Coronary artery (tissue), 2 donors: Measurements from ENCODE around the gene RBM33.
"Not testable (repeated sequence)": the region's sequence is repeated elsewhere in the genome, so short reads cannot be mapped to it uniquely, and the experiment has no call there.

Experiments used
- DNase-seq: peaks from one replicate; pipeline ENCODE4 v3.0.0-alpha.2; 2017; ENCODE audit warnings: low spot score
- H3K27ac ChIP-seq, 2 donors: fragments of 200-600 bp; sonication (generic); one replicate each; pipeline ENCODE4 v1.5.1; 2016 to 2019
- H3K4me3 ChIP-seq: fragments of 200-600 bp; sonication (generic); 2 replicates; pipeline ENCODE4 v1.5.1; 2016; ENCODE audit warnings: mild to moderate bottlenecking, moderate library complexity
- TF ChIP-seq, protein P1 (sequence below): fragments of 200-600 bp; sonication (generic); IDR thresholded peaks from one replicate; pipeline ENCODE4 v1.5.1; 2019; ENCODE audit warnings: antibody characterized with exemption

RBM33 gene

DNA sequence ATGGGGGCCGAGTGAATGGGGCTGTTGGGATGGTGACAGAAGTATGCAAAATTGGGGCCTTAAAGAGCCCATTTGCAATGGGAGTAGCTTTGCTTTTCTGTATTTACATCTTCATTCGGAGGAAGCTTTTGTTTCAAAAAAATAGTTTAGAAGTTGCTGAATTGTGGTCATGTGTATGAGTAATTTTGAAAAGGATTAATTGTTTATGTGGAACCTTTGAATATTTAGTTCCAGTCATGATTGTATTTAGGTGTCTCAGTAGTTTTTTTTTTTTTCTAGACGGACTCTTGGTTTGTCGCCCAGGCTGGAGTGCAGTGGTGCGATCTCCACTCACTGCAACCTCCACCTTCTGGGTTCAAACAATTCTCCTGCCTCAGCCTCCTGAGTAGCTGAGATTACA lies 37.2 kb downstream of the RBM33 start:
- DNase-seq, result no peak
- no peak overlapping the region for H3K27ac ChIP-seq
- TF ChIP-seq, protein P1, sequence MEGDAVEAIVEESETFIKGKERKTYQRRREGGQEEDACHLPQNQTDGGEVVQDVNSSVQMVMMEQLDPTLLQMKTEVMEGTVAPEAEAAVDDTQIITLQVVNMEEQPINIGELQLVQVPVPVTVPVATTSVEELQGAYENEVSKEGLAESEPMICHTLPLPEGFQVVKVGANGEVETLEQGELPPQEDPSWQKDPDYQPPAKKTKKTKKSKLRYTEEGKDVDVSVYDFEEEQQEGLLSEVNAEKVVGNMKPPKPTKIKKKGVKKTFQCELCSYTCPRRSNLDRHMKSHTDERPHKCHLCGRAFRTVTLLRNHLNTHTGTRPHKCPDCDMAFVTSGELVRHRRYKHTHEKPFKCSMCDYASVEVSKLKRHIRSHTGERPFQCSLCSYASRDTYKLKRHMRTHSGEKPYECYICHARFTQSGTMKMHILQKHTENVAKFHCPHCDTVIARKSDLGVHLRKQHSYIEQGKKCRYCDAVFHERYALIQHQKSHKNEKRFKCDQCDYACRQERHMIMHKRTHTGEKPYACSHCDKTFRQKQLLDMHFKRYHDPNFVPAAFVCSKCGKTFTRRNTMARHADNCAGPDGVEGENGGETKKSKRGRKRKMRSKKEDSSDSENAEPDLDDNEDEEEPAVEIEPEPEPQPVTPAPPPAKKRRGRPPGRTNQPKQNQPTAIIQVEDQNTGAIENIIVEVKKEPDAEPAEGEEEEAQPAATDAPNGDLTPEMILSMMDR, result no peak
- H3K4me3 ChIP-seq, result no peak overlapping the region

DNA sequence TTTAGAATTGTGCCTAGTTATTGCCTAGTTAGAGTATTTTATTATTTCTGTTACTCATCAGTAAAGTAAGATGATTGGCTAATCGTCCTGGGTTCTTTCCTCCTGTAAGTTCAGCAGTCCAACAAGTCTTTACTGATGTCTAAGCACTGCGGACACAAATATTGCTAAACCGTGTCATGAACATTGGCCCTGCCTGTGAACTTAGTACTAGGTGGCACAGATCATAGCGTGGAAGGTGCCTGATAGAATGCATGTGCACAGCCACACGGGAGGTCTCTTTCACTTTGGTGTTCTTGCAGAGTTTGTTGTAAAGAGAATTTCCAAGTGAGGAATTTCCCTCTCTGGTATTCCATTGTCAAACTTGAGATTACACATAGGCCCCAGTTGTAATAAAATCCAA lies 38.0 kb downstream of the RBM33 start:
- TF ChIP-seq, protein P1, result no peak
- no peak for DNase-seq
- Histone ChIP-seq H3K27ac (no peak overlapping the region), H3K4me3 (no peak overlapping the region)

DNA sequence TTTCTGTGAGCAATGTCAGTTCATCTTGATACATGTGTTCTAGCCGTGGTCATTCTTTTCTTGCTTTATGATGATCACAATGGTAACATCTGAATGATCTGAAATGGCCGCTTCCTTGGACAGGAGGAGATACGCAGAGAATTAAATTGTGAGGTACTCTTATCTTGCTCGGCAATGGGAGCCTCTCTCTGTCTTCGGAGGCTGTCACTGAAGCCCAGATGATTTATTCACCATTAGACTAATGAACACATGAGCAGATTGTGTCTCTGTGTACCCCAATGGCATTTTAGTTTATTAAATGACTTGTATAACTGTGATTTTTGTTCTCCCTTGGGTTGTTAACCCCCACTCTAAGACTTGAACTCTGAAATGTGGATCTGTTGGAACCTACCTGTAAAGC lies 38.6 kb downstream of the RBM33 start:
- Histone ChIP-seq H3K27ac (no peak overlapping the region), H3K4me3 (no peak overlapping the region)
- DNase-seq, result no peak
- TF ChIP-seq, protein P1, result no peak

DNA sequence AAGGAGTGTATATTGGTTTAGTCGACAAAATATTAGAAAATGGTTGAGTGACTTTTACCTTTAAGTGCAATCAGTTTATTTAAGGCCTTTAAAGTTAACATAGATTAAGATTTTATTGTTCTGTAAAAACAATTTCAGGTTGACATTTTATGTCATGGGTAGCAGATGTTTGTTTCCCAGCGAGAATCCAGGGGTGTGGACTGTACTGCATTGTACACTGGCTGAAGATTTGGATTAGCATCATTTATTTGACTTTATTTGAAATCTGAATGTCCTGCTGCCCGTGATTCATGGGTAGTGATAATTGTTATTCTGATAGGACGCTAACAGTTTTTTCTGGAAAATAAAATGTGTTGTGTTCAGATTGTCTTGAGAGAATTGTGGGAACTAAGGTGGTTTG lies 39.3 kb downstream of the RBM33 start:
- no peak overlapping the region for H3K27ac ChIP-seq
- DNase-seq, result no peak
- no peak overlapping the region for H3K4me3 ChIP-seq
- TF ChIP-seq, protein P1, result no peak

DNA sequence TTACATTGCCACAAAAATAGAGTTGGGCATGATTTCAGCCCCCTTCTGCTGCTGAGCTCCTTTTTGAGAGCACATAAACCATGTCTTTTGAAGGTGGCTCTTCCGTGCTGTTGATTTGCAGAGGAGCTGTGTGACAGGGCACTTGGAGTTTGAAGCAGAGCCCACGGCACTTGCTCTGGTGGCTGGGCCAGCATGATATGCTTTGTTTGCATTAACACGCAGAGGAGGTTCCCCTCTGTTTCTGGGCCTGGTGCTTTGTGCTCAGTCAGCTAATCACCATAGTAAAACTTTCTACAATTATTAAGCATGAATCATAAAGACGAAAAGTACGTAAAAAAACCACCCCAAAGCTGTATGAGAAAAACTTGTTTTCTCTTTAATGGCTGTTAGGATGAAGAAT lies 40.1 kb downstream of the RBM33 start:
- no peak for DNase-seq
- no peak overlapping the region for H3K27ac ChIP-seq
- TF ChIP-seq, protein P1, result no peak
- H3K4me3 ChIP-seq, result no peak overlapping the region

DNA sequence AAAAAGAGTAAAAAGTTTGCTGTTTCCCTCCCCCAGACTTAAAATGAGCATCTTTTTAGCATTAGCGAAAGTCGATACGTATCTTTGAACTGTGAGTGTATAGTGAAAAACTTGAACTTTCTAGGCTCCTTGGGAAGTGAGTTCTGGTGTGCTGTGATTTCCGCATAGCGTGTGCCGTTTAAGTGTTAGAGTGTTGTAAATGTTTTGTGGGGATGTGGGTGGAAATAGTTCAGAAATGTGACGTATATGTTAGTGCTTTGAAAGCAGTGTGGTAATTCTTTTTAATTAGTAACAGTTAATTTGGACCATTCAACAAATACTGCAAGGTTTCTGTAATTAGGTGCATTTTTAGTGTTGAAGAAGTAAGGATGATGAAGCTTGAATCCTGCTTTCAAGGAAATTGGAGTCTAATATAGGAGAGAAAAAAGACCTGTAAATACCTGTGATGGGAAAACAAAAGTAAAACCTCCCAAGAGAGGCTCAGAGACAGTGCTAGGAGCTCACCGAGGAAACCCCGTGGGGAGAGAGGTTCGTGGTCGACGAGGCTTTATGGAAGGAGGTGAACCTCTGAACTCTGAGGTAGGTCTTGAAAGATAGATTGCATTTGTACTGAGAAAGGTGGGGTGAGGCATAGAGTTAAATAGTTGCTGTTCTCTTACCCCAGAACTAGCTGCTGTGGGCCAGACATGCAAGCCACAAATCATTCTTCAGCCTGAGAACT lies 40.8 kb downstream of the RBM33 start:
- Histone ChIP-seq H3K4me3 (no peak overlapping the region), H3K27ac (no peak overlapping the region)
- TF ChIP-seq, protein P1, result no peak
- DNase-seq, result no peak

DNA sequence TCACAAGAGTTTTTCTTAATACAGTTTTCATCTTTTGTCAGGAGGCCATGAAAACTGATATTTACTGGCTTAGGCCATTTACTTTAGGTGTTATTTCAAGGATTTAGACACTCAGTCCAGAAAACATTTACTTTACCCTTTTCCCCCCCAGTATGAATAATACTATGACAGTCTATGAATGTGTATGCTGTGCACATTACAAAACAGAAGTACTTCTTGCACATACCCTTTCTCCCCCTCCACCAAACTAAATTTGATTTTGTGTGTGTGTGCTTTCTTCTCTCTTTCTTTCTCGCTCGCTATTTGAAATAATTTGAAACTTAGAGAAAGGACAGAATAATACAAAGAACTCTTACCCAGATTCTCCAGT lies 41.3 kb downstream of the RBM33 start:
- no peak overlapping the region for H3K27ac ChIP-seq
- DNase-seq, result no peak
- no peak overlapping the region for H3K4me3 ChIP-seq
- TF ChIP-seq, protein P1, result no peak

DNA sequence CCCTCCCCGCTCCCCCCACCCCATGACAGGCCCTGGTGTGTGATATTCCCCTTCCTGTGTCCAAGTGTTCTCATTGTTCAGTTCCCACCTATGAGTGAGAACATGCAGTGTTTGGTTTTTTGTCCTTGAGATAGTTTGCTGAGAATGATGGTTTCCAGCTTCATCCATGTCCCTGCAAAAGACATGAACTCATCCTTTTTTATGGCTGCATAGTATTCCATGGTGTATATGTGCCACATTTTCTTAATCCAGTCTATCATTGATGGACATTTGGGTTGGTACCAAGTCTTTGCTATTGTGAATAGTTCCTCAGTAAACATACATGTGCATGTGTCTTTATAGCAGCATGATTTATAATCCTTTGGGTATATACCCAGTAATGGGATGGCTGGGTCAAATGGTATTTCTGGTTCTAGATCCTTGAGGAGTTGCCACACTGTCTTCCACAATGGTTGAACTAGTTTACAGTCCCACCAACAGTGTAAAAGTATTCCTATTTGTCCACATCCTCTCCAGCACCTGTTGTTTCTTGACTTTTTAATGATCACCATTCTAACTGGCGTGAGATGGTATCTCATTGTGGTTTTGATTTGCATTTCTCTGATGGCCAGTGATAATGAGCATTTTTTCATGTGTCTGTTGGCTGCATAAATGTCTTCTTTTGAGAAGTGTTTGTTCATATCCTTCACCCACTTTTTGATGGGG lies 42.3 kb downstream of the RBM33 start:
- not testable (repeated sequence) for H3K27ac ChIP-seq, H3K4me3 ChIP-seq, DNase-seq

DNA sequence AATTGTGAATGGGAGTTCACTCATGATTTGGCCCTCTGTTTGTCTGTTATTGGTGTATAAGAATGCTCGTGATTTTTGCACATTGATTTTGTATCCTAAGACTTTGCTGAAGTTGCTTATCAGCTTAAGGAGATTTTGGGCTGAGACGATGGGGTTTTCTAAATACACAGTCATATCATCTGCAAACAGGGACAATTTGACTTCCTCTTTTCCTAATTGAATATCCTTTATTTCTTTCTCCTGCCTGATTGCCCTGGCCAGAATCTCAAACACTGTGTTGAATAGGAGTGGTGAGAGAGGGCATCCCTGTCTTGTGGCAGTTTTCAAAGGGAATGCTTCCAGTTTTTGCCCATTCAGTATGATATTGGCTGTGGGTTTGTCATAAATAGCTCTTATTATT lies 43.8 kb downstream of the RBM33 start:
- not testable (repeated sequence) for H3K27ac ChIP-seq, DNase-seq, H3K4me3 ChIP-seq

DNA sequence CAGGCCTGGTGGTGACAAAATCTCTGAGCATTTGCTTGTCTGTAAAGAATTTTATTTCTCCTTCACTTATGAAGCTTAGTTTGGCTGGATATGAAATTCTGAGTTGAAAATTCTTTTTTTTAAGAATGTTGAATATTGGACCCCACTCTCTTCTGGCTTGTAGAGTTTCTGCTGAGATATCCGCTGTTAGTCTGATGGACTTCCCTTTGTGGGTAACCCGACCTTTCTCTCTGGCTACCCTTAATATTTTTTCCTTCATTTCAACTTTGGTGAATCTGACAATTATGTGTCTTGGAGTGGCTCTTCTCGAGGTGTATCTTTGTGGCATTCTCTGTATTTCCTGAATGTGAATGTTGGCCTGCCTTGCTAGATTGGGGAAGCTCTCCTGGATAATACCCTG lies 46.2 kb downstream of the RBM33 start:
- not testable (repeated sequence) for H3K27ac ChIP-seq, DNase-seq, H3K4me3 ChIP-seq
